NOMO-1 (cell line): Measurements from ENCODE around the gene LRRC74A.
"Not testable (repeated sequence)": the region's sequence is repeated elsewhere in the genome, so short reads cannot be mapped to it uniquely, and the experiment has no call there.

Source experiments
- DNase-seq, 2 experiments: peaks; one replicate each; lab custom pipeline; 2025; ENCODE audit not compliant: unreplicated experiment in 2 of 2; lab: John Stamatoyannopoulos, UW

The LRRC74A gene

DNA sequence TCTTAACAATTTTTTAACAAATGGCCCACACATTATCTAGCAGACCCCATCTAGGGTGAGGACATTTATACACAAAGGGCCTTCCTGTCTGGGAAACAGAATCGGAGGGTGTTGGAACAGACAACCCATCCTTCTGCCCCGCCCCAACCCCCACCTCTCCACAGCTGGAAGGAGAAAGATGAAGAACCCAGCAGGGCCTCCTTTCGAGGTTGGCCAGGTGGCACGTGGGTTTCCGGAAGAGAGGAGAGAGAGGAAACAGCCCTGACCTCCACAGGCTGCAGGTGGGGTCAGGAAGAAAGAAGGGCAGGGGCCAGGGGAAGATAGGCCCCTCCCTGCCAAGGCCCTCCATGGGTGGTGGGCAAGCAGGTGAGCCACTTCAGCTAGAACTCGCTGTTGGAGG is 57.2 kb downstream of the LRRC74A start:
- no peak for DNase-seq

DNA sequence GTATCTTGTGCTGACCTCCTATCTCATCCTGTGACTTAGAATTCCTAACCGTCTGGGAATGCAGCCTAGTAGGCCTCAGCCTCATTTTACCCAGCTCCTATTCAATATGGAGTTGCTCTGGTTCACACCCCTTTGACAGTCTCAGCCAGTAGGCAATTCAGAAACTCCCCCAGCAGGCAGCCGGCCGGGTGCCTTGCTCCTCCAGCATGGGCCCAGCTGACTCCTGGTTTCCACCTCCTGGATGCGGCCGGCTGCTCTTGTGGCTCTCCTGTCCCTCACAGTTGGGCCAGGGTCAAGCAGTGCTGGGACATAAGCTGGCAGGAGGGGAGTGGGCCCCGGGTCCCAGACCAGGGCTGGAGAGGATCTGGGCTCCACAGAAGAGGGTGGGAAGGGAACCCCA is 58.2 kb downstream of the LRRC74A start:
- no peak for DNase-seq

DNA sequence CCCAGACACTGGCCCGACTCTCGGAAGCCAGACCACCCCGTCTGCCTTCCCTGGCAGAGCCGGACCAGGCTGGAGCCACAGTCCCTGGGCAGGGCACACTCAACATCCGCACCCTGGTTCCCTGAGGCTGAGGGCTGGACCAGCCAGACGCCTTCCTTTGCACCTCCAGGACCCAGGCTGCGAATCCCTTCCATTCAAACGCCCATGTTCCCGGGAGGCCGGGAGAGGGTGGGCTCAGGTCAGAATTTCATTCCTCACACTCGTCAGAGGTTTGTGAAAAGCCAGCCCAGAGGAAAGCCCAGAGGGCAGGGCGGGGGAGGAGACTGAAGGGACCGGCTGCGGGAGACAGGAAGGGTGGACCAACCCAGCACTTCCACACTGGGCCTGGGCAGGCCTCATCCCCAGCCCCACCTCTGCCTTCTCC is 58.7 kb downstream of the LRRC74A start:
- DNase-seq, result no peak

DNA sequence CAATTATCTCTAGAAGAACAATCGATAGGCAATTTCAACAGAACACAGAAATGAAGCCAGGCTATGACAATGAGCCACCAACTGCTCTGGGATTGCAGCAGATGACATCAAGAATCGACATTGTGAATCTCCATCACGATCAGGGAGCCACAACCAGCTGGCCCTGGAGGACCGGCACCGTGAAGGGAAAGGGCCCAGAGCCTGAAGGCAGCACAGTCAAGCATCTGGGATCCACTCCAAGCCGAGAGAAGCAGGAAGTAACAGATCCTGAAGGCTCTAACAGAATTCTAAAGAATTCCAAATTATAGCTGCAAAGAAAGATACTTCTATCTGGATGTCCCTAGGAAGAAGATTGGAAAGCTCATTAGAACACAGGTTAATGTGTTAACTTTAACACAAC is 61.0 kb downstream of the LRRC74A start:
- DNase-seq, result no peak

DNA sequence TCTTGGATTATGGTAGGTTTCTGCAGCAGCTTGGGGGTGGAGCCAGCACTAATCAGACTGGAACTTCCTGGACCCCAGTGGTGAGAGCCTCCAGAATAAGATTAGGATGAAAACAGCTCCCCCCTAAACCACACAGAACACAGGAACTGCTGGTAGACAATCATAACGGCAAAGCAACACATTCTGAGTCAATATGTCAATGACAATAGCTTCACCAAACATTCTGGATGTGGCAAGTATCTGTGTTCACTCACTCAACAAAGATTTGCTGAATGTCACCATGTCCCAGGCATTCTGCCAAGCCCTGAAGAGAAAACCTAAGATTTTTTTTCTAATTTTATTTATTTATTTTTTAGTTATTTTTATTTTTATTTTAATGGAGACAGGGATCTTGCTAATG is 65.2 kb downstream of the LRRC74A start:
- DNase-seq, result no peak

DNA sequence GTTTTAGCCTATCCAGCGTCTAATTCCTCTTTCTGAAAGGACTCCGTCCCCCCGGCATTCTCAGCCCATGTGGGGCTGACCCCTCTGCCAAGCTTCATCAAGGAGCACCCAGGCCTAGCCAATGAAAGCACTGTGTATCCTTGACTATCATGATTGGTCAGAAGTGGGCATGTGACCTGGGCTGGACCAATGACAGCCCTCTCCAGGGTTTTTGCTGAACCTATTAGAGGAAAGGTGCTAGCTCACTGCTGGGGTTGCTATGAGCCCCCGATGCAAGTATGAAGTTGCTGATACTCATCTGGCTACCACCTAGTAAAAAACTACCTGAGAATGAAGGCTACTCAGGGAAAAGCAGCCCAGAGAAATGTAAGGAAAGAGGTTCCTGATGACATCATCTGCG is 68.1 kb downstream of the LRRC74A start:
- DNase-seq, result no peak

DNA sequence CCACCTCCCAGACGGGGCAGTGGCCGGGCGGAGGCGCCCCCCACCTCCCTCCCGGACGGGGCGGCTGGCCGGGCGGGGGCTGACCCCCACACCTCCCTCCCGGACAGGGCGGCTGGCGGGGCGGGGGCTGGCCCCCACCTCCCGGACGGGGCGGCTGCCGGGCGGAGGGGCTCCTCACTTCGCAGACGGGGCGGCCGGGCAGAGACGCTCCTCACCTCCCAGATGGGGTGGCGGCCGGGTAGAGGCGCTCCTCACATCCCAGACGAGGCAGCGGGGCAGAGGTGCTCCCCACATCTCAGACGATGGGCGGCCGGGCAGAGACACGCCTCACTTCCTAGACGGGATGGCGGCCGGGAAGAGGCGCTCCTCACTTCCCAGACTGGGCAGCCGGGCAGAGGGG is 71.8 kb downstream of the LRRC74A start:
- not testable (repeated sequence) for DNase-seq

DNA sequence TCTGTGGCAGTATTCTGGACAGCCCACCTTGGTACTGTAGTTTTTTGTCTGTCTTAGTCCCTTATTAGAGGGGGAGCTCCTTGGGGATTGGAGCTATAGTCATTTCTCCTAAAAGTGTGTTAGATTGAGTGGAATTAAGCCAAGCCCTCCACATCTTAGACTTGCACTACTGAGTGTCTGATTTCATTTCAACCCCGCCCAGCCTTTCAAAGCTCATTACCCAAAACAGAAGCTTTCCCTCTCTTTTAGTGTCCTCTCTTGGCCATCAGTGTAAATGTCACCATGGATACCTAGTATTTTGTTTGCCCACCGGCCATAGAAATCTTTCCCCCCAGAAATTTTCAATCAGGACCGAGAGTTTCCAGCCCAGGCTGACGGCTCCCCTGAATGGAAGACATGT is 74.5 kb downstream of the LRRC74A start:
- no peak for DNase-seq

DNA sequence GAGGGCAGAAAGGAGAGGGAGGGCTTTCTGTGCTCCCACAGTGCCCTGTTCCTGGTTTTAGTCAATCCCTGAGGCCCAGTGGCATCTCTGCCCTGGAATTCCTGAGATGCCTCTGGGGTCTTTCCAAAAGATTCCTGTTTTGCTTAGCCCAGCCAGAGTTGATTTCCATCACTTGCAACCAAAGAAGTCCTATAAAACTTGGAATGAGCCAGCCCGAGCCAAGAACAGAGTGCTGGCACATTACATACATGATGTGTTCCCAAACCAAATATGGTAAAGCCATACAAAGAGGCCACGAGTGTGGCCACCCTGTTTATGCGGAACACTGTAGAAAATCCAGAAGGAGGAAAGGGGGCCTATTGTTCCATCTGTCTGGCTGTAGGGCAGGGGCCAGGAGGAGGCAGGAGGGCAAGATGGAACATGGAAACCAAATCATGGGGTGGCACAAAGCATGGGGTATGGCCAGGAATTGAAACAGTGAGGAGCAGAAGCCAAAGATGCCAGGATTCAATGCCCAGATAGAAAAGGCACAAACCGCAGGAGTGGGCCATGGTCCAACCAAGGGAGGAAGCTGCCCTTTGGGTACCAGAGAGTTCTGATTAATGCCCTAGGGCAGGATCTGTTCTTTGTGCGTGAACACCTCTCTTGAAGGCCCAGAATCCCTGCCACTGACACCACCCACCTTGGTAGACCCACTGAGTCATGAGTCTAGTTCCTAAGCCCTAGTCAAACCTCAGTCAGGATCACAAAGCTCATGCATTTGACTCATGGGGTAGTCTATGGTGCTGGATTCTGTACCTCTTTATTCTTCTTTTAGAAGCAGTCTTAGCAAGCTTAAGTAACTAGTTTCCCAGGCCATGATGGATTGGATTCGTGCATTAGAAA is 75.2 kb downstream of the LRRC74A start:
- DNase-seq, result no peak

DNA sequence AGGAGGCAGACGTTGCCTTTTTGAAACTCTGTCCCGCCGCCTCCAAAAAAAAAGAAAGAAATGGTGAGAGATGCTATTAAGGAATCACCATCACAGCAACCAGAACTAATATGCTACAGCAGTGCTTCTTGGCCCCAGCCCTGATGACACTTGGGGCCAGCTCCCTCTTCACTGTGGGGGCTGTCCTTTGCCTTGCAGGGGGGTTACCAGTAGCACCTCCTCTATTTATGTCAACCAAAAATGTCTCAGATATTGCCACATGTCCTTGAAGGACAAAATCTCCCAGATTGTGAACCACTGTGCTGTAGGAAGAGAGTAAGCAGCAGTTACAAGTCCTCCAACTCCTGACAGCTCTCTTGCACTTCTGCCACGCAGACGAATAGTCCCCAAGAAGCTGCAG is 76.4 kb downstream of the LRRC74A start:
- no peak for DNase-seq

DNA sequence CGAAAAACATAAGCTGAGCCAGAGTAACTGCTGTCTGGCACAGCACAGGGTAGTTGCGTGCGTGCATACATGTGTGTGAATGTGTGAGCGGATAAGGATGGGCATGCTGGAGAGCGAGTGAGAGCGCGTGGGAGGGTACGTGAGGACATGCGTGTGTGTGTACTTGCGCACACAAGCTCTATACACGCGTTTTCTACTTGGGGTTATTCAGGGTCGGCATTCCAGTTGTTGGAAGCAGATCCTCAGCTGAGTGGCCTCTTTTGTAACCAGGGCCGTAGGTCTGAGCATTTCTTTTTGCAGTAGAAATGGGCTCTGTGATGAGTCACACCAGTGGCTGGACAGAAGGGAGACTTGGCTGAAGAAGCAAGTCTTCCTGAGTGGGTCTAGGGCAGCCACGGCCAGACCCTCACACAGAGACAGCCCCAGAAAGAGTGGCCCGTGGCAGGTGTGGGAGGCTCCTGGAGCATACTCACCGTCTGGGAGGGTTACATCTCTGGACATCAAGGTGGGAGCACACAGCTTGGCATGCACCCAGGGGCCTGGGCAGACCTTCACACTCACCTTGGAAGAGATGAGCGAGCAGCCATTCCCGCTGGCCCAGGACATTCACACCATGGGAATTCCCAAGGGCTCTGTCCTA is 78.0 kb downstream of the LRRC74A start:
- DNase-seq, result no peak

DNA sequence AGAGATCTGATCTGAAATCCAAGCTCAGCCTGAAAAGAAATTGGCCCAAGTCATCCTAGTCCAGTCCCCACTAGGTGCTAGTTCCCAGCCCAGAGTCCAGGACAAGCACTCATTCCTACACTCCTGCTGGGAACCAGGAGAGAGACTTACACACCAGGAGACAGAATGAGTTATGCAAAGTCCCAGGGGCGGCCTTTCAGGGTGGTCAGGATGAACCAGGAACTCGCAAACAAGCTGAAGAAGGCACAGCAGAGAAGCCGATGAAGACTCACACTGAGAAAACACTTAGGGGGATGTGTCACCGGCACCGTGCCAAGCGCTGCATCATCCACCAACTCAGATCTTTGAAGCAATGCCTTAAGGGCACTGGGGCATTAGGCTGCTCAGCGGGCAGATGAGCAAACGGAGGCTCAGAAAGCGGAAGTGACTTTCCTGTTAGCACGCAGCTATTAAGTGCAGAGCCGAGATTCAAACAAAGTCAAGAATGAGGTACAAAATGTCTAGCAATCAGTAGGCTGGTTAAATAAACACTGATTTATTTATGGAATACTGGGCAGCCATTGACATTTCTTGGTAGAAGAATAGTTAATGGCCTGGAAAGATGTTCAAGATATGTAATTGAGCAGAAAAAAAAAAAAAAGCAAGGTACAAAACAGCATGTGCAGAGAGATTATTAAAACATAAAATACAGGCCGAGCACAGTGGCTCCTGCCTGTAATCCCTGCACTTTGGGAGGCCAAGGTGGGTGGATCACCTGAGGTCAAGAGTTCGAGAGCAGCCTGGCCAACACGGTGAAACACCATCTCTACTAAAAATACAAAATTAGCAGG is 78.7 kb downstream of the LRRC74A start:
- peak; percentile 60 to 92 for DNase-seq

DNA sequence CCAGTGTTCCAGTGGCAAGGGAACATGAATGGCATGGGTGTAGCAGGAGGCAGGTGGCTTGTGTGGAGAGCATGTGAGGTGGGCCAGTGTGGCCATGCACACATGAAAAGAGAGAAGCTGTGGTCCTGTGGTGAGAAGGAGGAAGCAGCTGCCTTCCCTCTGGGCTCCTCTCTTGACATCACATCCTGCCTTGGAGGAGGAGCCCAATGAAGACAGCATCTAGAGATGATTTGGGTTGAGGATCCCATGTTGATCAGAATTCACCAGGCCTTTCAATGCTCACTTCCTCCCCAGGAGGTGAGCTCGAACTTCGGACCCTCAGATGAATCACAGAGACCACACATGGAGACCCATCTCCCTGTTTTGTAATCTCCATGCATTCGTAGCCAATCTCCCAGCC is 82.6 kb downstream of the LRRC74A start:
- peak; percentile 63 to 92 for DNase-seq

DNA sequence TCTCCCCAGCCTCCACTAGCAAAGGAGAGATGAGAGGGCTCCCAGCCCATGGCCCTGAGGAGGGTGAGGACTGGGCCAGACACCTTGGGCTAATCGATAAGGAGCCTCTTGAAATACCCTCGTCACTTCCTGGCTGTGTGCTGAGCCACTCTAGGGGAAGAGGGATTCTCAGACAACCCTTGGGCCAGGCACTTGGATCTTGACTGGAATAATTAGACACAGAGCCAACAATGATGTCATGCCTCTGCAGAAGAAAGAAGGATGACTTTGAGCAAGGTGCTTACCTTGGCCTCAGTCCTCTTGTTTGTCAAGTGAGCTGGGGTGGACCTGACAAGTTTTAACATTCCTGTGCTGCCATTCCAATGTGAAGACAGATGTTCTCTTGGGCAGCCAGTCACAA is 83.1 kb downstream of the LRRC74A start:
- no peak for DNase-seq

DNA sequence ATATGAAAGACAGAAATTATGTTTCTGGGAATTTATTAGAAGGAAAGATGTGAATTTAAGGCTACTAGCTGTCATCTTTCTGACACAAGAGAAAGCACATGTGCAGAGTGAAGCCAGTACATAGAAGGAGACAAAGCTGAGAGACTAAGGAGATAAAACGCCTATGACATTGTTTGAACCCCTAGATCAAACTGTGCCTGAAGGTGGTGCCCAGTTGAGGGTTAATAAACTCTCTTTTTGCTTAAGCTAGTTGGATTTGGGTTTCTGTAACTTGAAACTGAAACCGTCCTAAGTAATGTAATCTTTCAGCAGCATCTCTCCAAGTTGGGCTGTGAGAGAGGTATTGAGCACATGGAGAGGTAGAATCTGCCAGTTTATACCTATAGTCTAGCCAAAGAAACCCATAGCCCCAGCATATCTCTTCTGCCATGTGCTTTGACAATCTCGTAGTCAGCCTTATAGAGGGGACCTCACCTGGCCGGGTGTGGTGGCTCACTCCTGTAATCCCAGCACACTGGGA is 84.2 kb downstream of the LRRC74A start:
- DNase-seq, result no peak

DNA sequence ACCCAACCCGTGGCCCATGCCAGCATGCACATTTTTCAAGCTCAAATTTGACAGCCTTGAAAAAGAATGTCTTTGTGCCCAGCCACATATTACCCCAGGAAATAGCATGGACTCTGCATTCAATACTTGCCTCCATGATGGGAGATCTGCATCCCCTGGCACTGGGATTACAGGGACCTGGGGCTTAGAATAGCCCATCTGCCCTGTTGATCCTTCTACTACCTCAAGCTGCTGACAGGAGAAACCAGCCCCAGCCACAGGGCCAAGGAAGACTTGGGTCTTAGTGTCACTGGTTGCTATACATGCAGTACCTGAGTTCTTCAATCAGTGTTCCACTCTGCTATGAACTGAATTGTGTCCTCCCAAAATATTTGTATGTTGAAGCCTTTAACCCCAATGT is 85.3 kb downstream of the LRRC74A start:
- no peak for DNase-seq

DNA sequence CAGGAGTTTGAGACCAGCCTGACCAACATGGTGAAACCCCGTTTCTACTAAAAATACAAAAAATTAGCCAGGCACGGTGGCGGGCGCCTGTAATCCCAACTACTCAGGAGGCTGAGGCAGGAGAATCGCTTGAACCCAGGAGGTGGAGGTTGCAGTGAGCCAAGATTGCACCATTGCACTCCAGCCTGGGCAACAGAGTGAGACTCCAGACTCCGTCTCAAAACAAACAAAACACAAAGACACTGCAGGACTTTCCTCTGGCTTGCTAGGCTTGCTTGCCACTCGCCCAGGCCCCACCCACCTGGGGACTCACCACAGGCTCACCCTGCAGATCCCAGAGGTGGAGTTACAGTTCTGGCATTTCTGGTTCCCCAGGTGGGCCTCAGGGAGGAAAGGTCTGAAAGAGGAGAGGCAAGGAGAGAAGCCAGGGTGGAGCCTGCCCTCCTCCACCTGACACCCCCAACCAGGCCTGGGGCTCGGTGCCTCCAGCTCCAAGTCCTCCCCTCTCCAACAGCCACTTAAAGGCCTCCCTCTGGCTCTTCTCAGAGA is 88.4 kb downstream of the LRRC74A start:
- DNase-seq, result not testable (repeated sequence)

DNA sequence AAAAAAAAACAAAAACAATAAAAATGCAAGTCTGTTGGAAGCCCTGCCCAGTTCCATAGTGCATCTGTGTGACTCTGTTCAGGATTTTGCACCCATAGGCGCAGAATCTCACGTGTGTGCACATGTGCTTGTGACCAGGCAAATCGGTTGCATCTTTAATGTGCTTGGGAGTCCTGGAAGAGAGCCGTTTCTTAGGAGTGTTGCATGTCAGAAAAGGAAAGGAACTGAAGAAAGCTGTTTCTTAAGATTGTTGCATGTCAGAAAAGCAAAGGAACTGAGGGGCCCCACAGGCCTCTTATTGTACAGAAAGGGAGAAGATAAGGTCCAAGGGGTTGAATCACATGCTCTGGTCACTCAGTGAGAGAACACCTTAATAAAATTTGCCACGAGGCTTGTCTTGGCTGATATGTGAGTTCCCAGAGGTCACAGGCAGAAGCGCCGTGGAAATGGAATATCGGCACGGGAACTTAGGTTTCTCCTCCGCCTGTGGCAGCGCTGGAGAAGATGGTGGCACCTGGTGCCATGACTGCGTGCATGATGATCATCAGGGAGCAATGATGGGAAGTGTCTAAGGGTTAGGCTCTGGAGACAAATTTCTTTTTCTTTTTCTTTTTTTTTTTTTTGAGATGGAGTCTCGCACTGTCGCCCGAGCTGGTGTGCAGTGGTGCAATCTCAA is 90.0 kb downstream of the LRRC74A start:
- DNase-seq, result peak in 1 of 2 experiments; percentile 28

DNA sequence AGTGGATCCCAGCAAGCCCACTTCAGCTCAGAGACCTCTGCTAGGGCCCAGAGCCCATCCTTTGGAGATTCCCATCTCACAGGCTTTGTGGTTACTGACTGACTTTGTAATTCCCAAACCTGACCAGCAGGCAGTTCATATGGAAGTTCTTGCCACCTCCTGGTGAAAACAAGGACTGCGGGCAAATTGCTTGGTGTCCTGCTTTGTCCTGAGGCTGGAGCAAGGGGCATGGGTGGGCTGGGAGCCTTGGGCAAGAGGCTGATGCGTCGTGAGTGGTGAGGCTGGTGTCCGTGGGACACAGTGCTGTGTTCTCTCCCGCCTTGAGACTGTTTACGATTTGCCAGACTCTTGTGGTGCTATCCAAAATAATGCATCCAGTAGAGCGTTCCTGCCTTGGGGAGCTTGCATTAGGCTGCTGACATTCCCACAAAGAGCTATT is 91.0 kb downstream of the LRRC74A start:
- DNase-seq, result no peak

DNA sequence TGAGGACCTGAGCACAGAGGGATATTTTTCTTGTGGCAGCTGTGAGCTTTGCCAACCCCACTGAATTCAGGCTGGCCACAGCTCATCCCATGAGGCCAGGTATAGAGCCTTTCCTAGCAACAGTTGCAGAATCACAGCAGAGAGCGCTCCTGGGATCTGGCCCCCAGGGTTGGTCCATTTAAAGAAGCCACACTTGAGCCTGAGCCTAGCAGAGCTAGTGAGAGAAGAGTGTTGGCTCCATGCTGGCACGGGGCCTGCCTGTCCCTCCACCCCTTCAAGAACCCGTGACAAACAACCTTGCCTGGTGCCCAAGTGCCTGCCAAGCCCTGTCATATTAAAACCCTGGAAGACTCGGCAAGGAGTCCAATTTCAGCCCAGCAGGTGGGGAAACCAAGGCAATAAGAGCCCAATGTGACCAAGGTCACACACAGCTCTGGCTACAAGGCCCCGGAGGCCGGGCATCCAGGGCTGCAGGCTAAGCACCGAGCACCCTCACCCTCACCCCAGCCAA is 91.6 kb downstream of the LRRC74A start:
- DNase-seq, result no peak
